Retinal pigment epithelial cell (primary cell): ENCODE results near the gene CIZ1.
A peak's percentile ranks its signal among the peaks of the same experiment; 100 is the strongest.

Experiments
- DNase-seq: peaks from one replicate; pipeline ENCODE4 v3.0.0-alpha.2; 2010; ENCODE audit warnings: low read depth
- H3K4me3 ChIP-seq: 2 replicates; pipeline ENCODE4 v1.5.1; 2011; ENCODE audit warnings: mild to moderate bottlenecking, low read length, control low read depth, moderate library complexity
- CTCF ChIP-seq: conservative IDR thresholded peaks from 2 replicates; pipeline ENCODE4 v1.5.1; 2011; ENCODE audit warnings: low read depth, low read length, control low read depth, inconsistent platforms

Gene CIZ1

GRCh38 chr9:128163523-128164306, 27.7 kb downstream of the CIZ1 start:
- no peak for TF ChIP-seq CTCF
- no peak for DNase-seq

GRCh38 chr9:128163027-128163515, 28.3 kb downstream of the CIZ1 start:
- H3K4me3 ChIP-seq, result no peak overlapping the region
- no peak for DNase-seq
- no peak for TF ChIP-seq CTCF

More at GRCh38 chr9:128163523-128164306, 27.7 kb downstream of the CIZ1 start:
- H3K4me3 ChIP-seq, result no peak overlapping the region

- H3K4me3 ChIP-seq, result no peak overlapping the region
- TF ChIP-seq CTCF, result no peak
- no peak for DNase-seq
Observed at GRCh38 chr9:128162215-128163026, 29.0 kb downstream of the CIZ1 start.

GRCh38 chr9:128161215-128161902, 30.0 kb downstream of the CIZ1 start:
- TF ChIP-seq CTCF, result no peak
- H3K4me3 ChIP-seq, result peak overlapping the region; percentile 83
- no peak for DNase-seq

GRCh38 chr9:128160603-128160987, 30.8 kb downstream of the CIZ1 start:
- H3K4me3 ChIP-seq, result peak overlapping the region; percentile 83
- no peak for TF ChIP-seq CTCF
- DNase-seq, result no peak

GRCh38 chr9:128159784-128160602, 31.4 kb downstream of the CIZ1 start, which contains the start of gene BBLN:
Gene BBLN, plus strand, starts transcription at chr9:128160265. Its CDS starts 143 bp downstream, at chr9:128160408.
- H3K4me3 ChIP-seq, result peak within 1 kb of the TSS; percentile 83
- DNase-seq, result peak; percentile 42
- no peak for TF ChIP-seq CTCF
